HG03060 (cell line): Measurements from ENCODE around the gene DCUN1D2.
"Not testable (repeated sequence)": the region's sequence is repeated elsewhere in the genome, so short reads cannot be mapped to it uniquely, and the experiment has no call there.

Experiments used
- ATAC-seq: cut with Tn5 transposase; IDR thresholded peaks from one replicate; pipeline ENCODE4 v1.9.1; 2021; ENCODE audit warnings: low read depth, moderate number of reproducible peaks; ENCODE audit not compliant: unreplicated experiment

The DCUN1D2 gene

DNA sequence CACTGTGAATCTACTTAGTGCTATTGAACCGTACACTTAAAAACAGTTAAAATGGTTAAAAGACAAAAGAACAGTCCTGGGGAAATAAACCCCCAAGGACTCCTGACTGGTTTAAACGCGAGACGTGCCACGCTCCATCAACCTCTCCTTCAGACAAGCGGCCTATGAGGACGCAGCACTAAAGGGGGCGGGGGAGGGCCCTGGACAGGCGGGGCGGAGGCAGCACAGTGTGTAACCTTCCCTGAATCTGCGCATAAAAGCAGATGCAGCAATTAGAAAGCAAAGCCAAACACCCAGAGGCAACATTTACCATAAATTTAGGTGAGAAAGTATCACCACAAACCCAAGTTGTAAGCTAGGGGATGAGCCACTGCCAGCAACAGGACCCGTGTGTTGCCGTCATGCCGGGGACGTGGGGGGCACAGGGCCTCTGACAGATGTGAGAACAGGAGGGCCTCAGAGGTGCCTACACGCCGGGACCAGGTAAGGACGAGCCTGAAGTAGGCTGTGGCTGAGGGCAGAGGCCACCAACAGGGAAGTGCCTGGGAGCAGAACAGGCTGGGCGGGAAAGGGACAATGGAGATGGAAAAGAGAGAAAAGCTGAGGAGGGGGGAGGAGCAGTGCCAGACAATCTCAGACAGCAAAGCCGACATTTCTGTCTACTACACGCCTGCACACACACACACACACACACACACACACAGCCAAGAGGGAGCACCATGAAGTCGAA lies 21.9 kb downstream of the DCUN1D2 start:
- no peak for ATAC-seq

DNA sequence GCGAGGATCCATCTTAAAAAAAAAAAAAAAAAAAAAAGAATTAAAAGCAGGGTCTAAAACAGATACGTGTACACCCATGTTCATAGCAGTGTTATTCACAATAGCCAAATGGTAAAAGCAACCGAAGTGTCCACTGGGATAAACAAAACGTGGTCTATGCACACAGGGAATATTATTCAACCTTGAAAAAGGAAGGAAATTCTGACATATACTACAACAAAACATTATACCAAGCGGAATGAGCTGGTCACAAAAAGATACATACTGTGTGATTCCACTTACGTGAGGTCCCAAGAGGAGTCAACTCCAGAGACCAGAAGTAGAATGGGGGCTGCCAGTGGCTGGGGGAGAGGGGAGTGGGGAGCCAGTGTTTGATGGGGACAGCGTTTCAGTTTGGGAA lies 22.5 kb downstream of the DCUN1D2 start:
- no peak for ATAC-seq

- ATAC-seq = no peak
These were observed 24.1 kb downstream of the DCUN1D2 start for GRCh38 chr13:113466383-113466782.

DNA sequence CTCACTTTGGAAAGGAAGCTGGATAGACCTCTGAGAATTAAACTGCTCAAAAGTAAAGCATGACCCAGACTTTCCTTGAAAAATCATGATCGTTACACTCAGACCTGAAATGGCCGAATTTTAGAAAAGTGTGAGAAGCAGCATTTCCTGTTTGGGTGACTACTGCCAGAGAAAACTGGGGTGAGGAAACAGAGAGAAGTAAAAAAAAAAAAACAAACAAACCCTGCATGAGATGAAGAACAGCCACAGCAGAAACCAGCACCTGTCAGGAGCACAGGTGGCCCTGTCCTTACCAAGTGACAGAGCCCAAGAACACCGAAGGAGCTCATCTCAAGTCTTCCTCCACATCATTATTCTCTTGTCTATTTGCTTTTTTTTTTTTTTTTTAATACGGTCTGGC lies 25.2 kb downstream of the DCUN1D2 start:
- ATAC-seq = no peak

- ATAC-seq = no peak
These were observed 26.0 kb downstream of the DCUN1D2 start for GRCh38 chr13:113464476-113464875.

DNA sequence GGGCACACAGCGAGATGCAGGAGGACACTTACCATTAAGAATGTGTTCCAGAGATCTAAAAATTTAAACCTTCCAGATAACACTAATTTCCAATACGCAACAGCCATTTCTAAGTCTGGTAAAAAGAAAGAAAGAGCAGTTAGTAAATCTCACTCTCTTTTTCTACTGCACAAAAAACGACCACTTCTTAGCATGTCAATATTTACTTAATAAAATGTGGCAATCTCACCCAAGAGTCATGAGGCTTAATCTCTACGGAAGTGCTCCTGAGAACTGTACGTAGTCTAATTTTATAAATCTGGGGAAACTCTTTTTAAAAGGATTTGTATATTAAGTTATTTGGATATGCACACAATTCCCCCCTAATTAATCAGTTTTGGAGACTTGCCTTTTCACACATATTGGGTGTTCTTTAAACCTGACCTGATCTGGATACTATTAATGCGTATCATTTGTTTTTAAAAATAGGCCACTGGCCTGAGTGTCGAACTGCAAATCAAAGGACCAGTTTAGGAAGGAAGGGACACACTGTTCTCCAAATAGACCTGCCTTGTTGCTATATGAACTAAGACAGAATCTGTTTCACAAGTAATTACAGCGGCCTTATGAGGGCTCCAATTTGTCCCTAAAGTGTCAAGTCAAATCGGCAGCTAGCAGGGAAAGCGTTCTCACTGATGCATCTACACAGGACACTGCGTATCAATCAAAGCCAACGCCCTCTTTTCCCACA lies 29.3 kb downstream of the DCUN1D2 start:
- ATAC-seq = no peak

GRCh38 chr13:113460599-113460998 lies 29.9 kb downstream of the DCUN1D2 start:
- no peak for ATAC-seq

DNA sequence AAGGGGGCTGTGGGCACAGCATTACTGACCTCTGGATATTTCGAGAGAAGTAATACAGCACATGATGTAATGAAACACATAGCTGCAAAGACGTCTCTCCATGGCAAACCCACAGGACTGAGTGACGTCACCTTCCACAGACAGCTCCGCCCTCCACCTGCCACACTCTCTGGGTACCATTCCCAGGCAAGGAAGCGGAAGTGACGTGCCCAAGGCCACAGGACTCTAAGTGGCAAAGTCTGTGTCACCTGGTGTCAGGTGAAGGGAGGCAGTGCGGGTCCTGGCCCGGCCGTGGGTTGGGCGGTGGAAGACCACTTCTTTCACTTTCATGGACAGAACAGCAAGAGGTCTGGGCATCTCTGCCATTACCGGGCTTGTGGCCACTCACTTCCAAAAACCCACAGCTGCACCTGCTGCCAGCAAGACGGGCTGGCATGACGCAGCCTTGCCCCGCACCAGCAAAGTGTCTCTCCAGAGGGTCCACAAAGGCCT lies 30.4 kb downstream of the DCUN1D2 start:
- no peak for ATAC-seq

GRCh38 chr13:113458253-113459065 lies 32.1 kb downstream of the DCUN1D2 start:
- no peak for ATAC-seq

DNA sequence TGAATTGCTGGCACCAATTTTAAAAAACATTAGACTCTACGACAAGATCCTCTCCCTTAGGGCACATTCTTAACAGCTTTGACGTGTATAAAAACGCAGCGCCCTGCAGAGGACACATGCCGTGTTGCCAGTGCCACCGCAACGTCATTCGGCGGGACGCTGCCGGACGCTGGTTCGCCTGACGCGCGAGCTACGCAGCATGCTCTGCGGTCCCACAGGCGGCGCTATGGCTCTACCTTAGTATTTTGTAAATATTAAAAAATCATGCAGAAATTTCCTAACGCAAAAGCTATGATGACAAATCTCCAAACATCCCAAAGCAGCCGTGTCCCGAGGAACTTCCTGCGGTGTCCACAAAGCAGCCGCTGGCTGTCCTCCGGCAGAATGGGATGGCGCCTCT lies 33.0 kb downstream of the DCUN1D2 start:
- no peak for ATAC-seq

- no peak for ATAC-seq
These were observed 34.3 kb downstream of the DCUN1D2 start for GRCh38 chr13:113456116-113456702.

DNA sequence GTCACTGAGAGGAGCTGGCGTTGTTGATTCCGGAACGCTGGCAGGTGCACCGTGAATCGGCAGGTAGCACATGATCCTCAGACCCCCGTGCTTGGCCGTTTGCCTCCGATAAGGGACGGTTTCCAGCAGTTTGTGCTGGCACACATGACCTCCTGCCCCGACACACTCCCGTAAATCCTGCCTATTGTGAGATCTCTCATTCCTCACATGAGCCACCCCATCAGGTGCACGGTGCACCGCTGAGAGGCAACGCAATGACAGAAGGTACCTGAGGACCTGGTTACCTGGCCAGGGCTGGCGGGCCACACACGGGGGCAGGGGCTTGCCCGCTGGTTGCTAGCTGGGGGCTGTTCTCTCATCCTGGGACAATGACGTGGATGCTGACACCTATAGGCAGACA lies 35.1 kb downstream of the DCUN1D2 start:
- no peak for ATAC-seq

DNA sequence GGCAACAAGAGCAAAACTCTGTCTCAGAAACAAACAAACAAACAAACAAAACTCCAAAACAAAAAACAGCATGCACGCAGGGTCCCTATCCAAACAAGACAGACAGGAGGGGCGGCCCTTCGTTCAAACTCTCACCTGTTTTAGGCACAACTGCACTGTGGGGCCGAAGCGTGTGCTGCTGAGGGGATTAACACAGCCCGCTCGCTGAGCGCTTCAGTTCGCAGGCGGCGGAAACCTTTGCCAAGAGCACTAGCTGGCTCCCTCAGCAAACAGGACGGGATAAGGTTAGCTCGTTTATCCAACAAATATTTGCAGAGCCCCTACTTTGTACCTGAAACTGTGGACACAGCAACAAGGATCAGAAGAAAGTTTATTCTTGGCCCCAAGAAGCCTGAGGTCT lies 35.6 kb downstream of the DCUN1D2 start:
- ATAC-seq = no peak

DNA sequence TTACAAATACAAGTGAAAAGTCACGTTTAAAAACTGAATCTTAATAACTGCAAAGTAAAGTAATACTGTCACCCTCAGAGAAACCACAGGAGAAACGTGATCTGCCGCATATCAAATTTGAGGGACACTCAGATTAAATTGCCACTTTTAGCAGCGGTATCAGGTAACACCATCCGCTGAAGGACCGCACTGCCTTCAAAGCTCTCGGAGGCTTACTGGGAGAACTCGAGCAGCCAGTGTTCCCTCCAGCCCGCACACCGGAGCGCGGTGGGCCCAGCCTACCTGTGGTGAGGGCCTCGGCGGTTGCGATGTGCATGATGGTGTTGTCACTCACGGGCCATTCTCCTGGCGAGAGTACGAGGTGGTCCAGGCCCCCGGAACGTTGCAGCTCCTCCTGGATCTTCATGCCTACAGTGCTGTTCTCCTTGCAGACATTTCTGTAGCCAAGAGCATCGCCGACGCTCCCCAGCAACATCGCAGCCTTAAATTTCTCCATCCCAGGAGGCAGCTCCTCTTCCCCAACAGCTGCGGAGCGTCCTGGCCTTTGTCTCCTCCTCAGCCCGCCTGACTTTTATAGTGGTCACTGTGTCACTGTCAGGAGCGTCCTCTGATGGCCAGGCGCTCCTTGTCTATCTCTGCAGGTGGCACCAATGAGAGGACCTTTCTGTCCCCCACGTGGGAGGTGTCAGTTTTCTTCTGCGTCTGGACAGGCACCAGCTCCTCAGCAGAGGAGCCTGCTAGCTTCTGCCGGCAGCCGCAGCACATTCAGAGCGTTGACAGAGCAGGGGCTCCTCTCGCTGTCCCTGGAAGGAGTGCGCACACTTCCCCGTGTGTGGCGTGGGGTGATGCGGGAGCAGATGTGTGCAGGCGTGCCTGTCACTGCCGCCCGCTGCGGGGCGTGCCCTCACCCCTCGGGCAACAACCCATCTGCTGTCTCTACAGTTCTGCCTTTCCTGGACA lies 37.3 kb downstream of the DCUN1D2 start, which contains the start of gene ADPRHL1:
Gene ADPRHL1, minus strand, starts transcription at position 547 of the 960 bp plus-strand sequence. Its CDS starts 51 bp downstream, at position 496.
- no peak for ATAC-seq

- ATAC-seq = no peak
These were observed 38.0 kb downstream of the DCUN1D2 start for GRCh38 chr13:113452466-113452865.

GRCh38 chr13:113451951-113452421 lies 38.5 kb downstream of the DCUN1D2 start:
- no peak for ATAC-seq

GRCh38 chr13:113450861-113451620 lies 39.5 kb downstream of the DCUN1D2 start:
- ATAC-seq = not testable (repeated sequence)

DNA sequence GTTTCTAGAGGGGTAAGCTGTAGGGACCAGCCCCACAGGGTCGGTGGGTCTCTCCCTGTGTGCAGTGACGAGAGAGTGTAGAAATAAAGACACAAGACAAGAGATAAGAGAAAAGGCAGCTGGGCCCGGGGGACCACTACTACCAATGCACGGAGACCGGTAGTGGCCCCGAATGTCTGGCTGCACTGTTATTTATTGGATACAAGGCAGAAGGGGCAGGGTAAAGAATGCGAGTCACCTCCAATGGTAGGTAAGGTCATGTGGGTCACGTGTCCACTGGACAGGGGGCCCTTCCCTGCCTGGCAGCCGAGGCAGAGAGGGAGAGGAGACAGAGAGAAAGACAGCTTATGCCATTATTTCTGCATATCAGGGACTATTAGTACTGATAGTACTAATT lies 40.2 kb downstream of the DCUN1D2 start:
- ATAC-seq = not testable (repeated sequence)
